Stimulated activated CD4-positive, alpha-beta T cell treated with anti-CD3 and anti-CD28 coated beads, Interleukin-2, amount 100 ng/mL, for 24 hours (primary cell): ENCODE data around the gene CRTC3.

Source experiments
- DNase-seq, 2 donors: peaks; one replicate each; pipeline ENCODE4 v3.0.0-alpha.2; 2020

The CRTC3 gene

DNA sequence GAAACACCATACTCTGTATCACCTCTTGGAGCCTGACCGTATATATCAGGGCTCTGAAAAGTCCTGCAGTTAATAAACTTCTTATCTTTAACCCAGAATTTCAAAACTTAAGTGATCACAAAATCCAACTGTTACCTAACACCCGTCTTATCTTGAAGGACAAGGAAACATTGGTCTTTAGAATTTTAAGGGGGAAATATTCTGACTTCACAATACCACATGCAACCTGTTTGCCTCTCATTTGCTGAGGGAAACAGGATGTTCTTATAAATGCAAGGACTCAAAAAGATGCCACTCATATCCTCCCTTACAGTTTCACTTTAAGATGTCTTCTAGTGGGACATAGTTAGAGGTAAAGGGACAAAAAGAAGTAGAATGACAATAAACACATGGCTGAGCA, 67.9 kb downstream of the CRTC3 start:
- DNase-seq = no peak

DNA sequence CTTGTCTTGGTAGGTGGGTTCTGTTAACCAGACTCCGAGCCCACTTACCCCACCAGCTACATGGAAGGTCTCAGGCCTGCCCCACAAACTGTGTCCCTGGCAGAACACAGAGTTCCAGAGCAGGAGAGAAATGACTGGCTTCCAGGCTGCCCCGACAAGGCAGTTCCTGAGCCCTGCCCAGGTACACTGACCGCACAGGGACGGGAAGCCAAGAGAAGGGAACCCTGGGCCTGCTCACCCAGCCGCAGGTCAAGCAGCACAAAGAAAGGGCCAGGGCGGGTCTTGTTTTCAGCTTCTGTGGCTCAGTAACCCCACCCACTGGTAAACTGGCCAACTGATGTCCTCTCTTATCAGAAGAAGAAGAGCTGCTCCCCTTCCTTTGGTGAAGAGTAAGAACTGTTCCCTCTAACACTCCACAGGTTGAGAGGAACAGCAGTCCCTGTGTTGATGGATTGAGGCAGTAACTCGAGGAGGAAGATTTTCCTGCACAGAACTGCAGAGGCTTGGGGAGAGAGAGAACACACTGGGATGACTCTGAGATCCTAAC, 68.4 kb downstream of the CRTC3 start:
- DNase-seq = no peak

DNA sequence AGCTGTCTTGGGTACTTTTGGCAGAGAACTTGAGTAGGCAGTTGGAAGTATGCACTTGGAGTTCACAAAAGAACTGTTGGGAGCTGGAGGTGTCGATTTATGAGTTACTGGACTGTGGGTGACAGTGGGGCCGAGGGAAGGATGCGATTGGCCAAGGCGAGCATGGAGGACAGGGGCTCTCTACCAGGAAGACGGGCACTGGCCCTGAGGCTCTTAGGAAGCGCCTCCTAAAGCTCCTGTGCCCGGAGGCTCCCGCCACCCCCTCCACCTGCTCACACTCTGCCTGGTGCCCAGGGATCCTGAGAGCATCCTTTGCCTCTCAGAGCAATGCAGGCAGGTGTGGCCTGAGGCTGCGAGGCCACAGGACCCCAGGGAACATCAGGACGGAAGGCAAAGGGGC, 69.0 kb downstream of the CRTC3 start:
- no peak for DNase-seq

DNA sequence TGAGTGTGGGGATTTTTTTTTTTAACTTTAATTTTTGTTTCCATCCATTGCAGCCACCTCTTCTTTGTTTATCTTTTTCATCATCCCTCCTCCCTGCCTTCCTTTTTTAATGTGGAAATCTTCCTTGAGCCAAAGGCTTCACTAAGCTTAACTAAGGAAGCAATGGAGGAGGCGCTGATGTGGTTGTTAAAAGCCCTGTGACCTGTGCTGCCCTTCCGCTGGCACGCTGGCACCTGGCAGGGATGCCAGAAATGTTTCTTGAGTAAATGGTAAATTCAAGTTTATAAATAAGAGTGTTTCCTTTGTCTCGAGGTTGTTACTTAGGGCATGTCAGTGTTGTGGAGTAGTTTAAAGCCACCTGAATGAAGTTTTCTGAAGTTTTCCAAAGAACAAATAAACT, 69.4 kb downstream of the CRTC3 start:
- DNase-seq = no peak

DNA sequence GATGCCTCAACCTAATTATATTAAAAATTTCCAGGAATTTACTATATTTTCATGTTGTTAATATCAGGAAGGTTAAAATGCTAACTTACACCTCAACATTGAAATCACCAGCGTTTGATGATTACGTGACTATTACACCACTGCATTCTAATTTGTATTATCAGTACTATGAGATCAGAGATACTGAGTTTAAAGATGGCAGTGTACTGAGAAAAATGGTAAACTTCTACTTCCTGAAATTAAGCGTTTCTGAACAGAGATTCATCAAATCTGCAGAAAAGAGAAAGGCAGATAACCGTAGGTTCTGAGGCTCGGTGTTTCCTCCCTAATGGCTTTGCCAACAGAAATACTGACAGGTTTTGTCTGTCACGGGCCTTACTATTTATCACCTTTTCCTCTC, 69.9 kb downstream of the CRTC3 start:
- no peak for DNase-seq

DNA sequence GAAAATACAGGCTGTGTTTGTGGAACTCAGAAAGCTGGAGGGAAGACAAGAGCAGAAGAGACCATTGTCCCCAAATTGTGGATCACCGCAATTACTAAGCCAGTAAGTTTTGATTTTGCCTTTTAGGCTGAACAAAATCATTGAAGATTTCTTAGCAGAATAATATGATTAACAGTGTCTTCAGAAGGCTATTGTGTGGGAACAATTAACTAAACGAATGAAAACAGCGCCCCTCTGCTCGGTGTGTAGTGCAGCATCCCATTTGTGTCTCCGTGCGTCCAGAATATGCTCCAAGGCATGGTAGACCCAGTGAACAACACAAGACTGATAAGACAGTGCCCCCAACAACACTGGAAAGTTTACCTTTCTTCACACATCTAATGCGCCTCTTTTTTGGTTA, 71.2 kb downstream of the CRTC3 start:
- no peak for DNase-seq

DNA sequence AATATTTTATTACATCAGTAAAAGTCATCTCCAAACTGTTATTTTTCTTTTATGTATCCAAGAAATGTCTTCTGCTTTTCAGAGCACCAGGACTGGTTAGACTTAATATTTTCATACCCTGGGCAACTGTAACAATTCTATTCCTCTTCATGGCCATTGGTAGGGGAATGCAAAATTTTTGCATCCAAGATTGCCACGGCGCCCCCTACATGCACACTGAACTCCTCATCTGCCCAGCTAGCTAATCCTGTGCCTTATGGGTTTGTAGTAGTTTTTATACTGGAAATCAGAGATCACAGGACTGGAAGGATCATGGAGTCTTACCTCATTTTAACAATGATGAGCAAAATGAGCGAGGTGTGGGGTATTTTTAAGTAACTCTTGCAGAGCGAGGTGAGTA, 74.2 kb downstream of the CRTC3 start:
- DNase-seq = peak; percentile 50 to 59

DNA sequence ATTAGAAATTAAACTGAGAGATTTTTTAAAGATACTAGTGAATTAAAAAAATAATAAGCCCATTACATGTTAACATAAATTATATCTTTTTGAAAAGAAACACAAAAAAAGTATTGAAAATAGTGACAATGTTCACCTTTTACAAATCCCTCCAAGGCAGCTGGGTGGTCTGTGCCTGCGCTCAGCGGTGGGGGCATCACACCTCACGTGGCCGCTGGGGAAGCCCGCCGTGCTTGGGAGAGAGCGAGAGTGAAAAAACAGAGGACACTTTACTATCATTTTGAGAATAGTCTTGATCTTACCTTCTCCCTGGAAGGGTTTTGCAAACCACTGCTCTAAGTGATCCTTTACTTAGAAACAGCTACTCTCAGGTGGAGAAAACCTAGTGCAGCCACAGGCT, 76.9 kb downstream of the CRTC3 start:
- DNase-seq = no peak

DNA sequence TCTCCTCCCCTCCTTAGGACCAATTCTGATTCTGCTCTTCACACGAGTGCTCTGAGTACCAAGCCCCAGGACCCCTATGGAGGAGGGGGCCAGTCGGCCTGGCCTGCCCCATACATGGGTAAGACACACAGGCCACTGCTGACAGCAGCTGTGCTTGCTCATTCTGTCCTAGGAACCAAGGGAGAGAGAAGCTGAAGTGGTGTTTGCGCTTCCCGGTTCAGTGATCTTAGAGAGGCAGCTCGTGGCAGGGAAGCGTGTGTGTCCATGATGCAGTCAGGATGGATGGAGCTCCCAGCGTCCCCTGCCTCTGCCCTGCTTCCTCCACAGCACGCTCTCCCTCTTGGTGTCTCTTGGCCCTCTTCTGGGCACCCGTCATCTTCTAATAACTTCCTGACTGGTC, 77.6 kb downstream of the CRTC3 start:
- no peak for DNase-seq

DNA sequence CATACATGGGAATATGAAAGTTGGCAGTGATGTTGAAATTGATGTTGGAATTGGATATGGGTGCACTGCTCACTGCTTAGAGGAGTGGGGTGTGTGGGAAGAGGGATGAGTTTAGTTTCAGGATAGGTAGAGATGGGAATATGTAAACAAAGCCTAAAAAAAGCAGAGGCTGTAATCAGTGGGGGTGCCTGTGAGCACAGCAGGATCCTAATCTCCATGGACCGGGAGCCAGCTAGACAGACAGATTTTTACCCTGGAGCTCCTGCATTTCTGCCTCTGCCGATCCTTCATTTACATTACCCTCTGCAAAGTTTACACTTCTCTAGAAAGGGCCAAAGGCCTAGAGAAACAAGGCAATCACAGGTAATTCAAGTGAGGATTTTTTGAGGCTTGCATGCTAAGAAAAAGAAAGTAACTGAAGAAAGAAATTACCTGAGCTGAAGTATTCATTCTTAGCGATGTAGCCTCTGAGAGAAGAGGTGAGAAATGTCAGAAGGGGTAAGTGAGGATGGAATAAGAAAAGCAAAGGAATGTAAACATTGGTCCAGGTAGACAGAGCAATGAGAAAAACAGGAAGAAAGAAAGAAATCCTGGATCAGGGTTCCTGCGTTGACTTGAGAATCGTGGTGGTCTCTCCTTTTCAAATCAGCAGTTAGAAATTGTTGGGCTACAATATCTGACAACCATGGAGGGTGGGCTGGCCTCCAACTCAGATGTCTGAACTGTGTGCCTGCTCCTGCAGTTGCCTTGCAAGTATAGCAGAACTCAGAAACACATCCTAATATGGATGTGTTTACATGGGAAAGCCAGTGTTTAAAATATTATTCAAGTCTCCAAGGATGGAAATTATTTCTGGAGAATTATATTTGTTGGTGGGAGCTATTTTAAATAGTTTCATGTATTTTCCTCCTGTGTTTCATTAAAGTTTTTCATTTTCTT, 79.8 kb downstream of the CRTC3 start:
- no peak for DNase-seq

DNA sequence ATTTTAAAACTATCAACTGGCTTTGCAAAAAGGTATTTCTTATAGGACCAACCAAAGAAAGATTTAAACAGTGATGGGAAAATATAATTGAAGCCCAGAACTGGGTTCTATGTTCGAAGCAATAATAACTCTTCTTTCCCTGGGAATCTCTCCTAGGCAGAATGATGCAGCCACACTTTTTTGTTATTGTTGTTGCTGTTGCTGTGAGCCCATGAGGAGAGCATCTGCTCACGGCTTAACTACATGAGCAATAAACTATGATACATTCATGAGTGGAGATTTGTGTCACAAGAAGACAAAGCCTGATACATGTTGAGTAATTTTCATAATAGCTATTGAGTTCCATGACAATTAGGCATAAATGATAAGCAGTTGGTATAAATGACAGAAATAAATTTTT, 80.5 kb downstream of the CRTC3 start:
- DNase-seq = no peak

DNA sequence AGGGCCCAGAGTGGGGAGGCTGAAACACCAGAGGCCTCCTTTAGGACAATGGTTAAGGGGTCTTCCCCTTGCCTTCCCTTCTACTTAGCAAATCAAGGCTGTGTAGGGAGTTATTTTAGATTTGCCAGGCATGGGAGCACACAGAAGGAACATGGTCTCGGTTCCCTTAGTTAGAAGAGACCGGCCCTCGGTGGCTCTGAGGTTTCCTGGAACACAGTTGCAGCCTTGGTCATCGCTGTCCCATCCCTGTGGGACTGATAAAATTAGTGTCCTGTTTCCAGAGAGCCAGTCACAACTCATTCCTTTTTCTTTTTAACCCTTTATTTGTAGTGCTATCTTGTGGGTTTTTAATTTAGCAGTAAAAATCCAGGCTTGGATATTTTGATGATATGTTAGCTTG, 81.4 kb downstream of the CRTC3 start:
- DNase-seq = no peak

DNA sequence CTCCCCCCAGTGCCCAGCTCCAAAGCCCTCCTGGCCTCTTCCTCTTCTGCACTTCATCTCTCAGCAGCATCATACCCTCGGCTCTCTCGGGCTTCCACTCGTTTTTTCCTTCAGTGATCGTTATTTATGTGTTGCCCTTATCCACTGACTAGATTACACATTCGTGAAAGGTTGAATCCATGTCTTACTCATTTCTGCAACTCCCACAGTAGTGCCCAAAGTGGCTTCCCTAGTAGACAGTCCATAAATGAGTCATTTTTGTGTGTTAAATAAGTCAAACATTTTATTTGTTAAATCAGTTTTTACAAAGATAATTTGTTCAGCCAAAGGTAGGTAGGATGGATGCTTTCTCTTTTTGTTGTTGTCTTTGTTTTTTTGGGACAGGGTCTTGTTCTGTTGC, 87.4 kb downstream of the CRTC3 start:
- no peak for DNase-seq

DNA sequence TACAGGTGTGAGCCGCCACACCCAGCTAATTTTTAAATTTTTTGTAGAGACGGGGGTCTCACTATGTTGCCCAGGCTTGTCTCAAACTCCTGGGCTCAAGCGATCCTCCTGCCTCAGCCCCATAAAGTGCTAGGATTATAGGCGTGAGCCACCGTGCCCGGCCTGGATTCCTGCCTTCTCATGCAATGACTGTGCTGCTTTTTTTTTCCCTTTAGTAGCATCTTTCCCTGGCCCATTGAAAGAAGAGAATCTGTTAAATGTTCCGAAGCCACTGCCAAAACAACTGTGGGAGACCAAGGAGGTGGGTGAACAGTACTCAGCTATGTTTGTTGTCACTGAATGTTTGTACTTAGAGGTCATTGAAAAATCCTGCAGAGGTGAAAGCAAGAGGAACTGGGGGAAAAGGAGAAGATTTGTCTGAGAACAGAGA, 88.0 kb downstream of the CRTC3 start:
- DNase-seq = no peak

DNA sequence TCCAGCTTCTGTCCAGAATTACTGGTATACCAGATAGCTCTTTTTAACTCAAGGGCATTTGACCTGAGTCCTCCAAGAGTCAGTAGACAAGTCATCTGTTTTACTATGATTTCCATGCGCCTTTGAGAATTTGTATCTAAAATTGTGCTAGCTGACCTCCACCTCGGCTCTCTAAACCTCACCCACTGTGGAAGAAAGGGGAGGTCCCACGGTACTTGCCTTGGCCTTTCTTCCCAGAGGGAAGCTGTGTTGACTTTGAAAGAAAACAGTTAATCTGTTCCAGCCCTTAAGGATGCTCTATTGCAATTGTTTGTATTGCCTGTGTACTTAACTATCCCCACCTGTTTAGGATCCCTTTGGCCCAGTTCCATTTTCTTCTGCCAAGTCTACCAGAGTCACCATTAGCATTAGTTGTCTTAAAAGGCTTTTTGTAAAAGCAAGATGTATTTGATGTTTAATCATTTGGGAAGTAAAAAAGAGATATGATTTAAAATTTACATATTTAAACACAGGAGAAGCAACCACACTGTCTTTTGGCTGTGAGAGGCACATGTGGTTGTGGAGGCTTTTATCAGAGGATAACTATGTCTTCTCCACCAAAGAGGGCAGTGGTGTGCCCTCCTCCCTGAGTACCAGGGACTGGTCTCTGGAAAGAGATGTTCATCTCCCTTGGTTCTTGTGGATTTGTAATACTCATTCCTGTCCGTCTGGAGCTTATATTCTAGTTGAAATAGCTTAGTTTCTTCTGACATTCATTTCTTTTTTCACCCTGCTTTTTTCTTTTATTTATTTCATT, 88.8 kb downstream of the CRTC3 start:
- DNase-seq = no peak

DNA sequence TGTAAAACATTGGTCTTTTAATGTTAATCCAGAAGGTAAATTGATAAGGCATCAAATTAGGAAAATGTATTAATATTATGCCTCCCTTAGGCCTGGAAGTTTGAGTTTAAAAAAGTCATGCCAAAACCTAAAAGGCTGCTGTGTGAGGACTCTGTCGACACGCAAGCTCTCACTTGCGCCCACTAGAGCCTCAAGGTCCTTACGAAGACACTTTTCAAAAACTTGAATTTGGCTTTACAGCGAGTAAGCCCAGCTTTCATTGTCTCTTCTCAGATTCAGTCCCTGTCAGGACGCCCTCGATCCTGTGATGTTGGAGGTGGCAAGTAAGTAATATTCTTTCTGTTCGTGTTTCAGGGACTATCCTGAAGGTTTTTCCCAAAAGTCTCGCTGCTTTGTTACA, 89.7 kb downstream of the CRTC3 start:
- no peak for DNase-seq

DNA sequence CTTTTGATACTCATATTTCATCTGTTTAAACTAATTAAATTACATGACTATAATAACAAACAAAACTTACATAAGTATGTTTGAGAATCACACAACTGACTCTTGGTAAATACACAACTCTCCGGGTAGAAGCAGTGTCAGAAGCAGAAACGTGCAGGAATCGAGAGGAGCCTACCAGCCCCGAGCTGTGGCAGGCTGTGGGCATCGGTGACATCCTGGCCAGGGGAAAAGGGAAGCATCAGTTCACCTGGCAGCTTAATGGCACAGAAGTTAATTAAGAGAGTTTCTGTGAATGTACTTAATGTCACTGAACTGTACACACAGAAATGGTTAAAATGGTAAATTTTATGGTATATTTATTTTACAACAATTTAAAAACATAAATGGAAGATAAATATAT, 90.2 kb downstream of the CRTC3 start:
- DNase-seq = no peak

DNA sequence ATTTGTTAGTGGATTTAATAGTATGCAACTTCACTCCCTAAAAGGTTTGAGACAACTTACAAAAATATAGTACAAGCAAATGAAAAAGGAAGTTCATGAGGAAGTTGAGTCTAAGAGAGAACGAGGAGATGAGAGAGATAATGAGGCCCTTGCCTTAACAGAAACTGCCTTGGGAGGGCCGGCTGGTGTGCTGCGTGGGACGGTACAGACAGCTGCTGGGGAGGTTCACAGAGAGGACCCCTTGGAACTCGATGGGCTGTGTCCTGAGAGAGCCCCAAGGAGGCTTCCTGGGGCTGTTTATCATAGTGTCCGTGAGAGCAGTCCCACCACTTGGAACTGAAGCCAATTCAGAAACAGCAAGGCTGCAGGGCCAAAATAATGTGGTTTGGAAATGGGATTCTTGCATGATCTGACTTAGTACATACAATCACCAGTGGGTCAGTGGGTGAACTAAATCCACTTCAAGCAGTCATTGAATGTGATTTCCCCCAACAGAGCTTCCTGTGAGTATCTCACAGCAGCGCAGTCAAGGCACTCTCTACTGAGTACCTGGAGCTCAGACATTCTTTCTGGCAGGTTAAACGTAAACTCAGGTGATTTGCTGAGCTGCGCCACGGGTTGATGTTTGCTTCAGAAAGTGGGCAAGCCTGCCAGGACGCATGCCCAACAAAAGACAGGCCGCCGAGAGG, 90.8 kb downstream of the CRTC3 start:
- DNase-seq = peak; percentile 28 to 32

DNA sequence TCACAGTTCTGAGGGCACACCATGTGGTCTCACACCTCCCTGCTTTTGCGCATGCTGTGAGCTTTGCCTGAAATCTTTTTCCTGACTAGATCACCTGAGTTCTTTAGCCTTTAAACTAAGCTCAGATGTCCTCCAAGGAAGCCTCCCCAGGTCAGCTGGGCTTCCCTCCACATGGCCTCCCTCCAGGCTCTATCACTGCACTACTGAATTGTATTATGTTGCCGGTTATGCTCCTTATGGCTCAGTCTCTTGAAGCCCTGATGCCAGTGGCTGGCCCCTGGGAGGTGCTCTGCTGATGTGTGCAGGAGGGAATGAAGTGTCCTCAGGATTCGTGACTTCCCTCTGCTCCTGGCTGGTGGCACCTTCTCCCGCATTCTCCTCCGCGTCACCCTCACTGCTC, 94.1 kb downstream of the CRTC3 start:
- DNase-seq = no peak

DNA sequence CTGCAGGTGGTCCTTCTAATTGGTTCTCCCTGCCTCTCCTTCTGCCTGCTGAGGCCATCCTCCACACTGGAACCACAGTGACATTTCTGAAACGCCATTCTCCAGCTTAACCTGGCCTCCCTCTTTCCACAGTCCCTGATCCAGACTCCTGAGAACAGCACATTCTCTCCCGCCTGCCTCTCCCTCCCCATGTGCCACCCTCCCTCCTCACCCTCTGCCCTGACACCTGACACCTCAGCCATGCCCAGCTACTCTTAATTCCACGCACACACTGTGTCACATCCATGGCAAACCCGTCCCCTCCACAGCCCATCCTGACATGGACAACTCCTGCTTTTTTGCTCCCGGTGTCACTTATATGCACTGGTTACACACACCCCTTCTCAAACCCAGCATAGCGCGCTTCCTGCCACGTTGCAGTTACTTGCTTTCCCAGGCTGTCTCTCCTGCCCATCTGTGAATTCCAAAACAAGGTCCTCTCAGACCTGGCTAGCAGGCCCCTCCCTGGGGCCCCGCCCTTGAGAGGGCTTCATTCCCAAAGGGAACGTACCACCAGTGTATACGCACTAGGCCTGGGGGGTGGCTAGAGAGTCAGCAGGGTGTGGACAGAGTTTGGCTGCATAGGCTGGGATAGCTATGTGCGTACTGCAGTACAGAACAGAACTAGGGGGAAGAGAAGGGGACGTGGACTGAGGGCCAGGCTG, 94.7 kb downstream of the CRTC3 start:
- no peak for DNase-seq

DNA sequence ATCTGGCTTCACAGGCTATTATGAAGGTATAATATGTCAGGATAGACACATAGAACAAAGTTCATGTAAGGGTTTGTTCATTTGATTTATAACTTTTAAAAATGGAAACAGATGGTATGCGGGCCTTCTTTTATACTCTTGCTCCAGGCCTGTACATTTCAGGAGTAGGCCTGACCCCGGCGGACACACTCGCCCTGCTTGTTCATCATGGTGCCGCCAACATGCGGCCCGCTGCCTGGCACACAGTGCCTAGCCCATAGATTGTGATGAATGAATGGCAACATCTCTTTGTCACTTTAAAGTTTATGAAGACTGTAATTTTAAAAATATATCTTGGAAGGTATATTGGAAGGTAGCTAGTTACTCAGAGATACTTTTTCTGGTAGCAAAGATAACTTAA, 95.3 kb downstream of the CRTC3 start:
- no peak for DNase-seq

DNA sequence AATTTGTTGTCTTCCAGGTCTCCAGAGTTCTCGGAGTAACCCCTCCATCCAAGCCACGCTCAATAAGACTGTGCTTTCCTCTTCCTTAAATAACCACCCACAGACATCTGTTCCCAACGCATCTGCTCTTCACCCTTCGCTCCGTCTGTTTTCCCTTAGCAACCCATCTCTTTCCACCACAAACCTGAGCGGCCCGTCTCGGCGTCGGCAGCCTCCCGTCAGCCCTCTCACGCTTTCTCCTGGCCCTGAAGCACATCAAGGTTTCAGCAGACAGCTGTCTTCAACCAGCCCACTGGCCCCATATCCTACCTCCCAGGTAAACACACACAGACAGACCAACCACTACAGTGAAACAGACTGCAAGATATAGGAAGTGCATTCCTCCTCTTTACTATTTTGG, 99.5 kb downstream of the CRTC3 start:
- no peak for DNase-seq

DNA sequence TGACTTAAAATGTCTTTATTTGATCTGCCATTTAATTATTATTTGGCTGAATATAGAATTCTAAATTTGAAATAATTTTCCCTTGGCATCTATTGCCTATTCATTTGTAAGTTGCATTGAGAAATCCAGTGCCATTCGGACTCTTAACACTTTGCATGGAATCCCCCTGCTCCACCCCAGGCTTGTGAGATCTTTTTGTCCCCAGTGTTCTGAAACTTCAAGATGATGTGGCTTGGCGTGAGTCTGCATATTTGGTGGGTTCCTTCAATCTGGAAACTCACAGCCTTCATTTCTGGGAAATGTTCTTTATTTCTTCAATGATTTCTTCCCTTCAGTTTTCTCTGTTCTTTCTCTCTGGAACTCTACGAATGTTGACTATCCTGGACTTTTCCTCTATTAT, 103.6 kb downstream of the CRTC3 start:
- DNase-seq = no peak
